Inflammatory macrophage (primary cell): ENCODE data around the gene OMA1.
"Not testable (repeated sequence)": the region's sequence is repeated elsewhere in the genome, so short reads cannot be mapped to it uniquely, and the experiment has no call there.

Experiments
- DNase-seq, 2 donors: peaks; one replicate each; pipeline ENCODE4 v3.0.0-alpha.2; 2020 to 2022

The OMA1 gene

DNA sequence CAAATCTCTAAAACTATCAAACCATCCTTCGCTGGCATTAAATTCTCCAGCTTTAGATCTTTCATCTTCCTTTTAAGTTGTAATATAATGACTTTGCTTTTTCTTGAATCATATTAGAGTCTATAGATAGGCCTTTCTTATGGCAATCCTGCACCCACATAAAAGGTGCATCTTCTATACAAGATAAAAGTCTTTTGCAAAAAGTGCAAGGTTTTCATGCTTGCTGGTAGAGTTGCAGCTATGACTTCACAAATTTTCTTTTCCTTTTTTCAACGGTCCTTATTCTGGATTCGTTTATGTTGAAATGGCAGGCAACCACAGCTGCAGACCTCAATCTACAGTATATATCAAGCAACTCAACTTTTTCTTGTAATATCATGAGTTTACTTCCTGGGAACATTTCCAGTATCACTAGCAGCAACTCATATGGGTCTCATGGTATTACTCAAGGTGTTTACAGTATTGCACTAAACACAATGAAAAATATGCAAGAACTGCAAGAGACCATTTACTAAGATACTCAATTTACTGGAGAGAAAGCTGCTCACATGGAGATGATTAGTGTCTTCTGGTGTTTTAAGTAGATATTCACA is 22.1 kb downstream of the OMA1 start:
- peak in 1 of 2 donors; percentile 57 for DNase-seq

DNA sequence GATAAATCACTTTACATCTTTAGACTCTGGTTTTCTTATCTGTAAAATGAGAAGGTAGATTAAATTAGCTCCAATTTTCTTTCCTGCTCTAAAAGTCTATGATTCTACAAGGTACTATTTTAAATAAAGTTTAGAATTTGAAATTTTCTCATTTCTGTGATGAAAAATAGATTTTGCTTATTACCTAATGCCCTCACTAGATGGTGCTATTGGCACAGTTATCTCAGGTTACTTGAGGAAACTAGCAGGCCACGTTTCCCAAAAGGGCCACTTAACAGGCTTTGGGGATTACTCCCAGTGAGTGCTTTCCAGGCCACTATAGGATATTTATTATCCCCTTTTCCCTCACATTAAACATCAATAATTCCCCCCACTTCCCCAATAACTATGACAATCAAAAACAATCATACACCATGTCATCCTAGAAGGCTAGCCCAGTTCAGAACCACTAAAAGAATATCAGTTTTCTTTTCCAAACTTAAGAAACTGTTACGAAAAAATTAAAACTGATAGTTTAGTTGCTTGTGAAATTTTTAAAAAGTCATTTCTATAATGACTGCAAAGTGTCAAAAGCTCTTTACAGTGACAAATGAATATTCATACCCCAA is 30.6 kb downstream of the OMA1 start:
- peak; percentile 70 to 81 for DNase-seq

DNA sequence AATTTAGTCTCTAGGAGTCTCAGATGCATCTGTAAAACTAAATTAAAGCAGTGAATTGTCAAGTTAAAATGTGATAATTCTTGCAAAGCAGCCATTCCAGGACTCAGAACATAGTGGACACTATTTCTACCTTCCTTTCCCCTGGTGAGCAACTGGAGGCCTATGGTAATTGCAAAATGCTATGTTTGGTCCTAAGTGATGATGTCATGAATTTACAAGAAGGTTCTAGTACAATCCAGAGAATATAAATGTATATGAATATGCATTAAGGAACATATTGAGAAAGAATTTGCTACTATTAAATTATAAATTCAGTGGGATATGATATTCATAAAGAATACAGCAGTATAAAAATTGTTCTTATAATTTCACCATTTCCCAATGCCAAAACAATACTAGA is 32.6 kb downstream of the OMA1 start:
- no peak for DNase-seq

DNA sequence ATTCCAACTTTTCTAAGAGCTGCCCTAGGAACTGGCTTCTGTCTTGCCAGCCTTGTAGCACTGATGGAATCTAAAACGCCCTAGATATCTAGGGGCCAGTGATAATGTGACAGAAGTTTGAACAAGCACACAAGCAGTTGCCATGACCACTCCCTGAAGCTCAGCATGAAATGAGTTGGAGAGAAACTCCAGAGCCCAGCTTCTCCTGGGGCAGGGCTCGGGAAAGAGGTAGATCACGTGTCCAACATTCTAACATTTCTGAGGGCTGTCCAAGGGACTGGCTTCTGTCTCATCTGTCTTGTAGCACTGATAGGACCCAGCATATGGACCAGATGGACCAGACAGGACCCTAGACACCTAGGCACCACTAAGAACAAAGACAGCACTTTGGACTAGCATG is 37.9 kb downstream of the OMA1 start:
- no peak for DNase-seq

DNA sequence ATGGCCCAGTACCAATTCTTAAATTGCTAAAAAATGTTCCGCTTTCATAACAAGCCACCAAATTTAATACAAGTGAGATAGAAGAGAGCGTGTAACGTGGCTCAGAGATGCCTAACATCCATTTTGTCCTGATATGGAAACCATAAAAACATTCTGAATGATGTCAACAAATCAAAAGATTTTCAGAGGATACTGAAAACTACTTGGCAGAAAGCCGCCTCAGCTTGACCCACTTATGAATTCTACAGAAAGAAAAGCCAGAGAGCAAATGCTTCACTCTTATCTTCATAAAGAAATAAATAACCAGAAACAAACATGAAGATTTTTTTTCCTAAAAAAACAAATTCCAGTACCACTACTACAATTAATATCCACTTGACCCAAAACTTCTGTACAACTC is 41.2 kb downstream of the OMA1 start:
- DNase-seq, result no peak

DNA sequence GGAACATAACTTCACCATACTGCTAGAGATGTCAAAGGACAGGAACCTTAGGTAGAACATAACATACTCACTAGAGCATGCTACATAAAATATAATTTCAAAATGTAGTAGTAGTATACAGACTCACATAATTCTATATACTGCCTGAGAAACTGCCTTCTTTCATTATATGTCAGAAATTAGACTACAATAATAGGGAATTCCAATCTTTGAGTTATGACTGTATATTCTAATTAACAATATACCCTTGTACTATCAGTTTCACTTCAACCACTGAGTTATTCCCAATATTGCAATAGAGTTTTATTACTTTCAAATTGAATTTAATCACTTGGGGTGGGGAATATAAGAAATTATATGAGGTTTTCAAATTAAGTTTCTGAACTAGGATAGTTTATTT is 44.0 kb downstream of the OMA1 start:
- no peak for DNase-seq

DNA sequence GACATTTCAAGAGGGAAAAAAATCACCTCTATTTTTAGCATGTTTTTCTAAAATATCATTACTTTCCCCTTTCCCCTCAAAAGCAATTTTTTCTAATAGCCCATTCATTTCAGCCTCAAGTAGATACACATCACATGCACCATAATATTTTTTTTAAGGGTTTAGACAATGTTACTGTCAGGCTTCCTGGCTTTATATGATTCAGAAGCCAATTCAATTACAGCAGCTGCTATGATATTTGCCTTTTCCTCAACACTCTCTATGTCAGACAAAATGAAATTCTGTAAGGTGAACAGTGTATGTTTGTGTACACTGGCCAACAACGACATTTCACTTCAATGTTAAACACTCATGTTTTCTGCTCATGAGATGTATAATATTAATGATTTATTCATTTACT is 46.5 kb downstream of the OMA1 start:
- DNase-seq, result no peak

DNA sequence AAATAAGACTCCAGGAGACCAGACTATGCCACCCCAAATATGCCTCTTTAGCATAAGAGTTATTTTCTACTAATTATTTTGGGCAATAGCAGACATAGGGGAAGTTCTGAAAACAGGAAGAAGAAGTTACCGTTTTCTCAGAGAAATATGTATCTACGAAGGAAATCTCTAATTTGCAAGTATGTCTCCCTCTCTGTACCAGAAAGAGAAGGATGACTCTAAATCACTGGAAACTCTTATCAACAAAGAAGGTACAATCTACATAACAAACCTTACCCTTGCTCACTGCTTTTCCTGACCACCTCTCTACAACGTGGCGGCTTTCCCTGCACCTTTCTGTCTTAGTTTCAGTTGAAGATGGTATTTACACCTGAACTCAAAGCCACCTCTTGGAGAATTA is 49.0 kb downstream of the OMA1 start:
- peak in 1 of 2 donors; percentile 45 for DNase-seq

DNA sequence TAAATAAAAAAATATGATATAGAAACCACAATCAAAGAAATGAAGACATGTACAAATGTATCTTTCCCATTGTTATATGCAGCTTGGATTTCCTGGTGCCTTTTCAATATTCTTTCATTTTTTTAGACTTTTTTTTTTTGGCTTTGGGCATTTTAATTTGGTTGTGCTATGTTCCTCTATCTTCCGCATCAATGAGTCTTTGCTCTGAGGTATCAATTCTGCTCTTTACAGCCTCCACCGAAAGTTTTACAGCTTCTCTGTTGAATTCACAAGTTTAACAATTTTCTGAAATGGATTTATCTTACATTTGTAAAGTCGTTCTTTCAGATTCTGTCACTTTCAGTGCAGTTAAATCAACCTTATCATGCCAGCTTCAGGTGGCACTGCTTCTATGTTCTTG is 50.5 kb downstream of the OMA1 start:
- DNase-seq, result no peak

DNA sequence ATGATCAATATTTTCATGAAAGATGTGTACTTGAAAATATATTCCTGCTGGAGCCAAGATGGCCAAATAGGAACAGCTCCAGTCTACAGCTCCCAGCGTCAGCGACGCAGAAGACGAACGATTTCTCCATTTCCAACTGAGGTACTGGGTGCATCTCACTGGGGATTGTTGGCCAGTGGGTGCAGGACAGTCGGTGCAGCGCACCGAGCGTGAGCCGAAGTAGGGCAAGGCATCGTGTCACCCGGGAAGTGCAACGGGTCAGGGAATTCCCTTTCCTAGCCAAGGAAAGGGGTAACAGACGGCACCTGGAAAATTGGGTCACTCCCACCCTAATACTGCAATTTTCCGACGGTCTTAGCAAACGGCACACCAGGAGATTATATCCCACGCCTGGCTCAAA is 57.6 kb downstream of the OMA1 start:
- DNase-seq, result not testable (repeated sequence)

DNA sequence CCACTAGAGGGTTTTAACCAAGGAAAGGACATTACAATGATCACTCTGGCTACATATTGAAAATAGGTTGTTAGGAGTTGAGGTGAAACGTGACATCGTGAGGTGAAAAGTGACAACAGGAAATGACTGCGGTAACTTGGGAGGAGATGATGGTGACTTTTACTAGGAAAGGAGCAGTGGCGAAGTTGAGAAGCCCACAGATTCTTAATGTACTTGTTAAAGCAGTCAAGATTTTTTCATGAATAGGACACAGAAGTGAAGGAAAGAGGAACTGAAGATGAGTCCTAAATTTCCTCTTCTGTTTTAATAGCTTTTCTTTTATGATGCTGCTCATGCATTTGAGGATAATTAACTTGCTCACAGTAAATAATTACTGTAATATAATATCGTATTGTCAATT is 59.5 kb downstream of the OMA1 start:
- DNase-seq, result no peak

DNA sequence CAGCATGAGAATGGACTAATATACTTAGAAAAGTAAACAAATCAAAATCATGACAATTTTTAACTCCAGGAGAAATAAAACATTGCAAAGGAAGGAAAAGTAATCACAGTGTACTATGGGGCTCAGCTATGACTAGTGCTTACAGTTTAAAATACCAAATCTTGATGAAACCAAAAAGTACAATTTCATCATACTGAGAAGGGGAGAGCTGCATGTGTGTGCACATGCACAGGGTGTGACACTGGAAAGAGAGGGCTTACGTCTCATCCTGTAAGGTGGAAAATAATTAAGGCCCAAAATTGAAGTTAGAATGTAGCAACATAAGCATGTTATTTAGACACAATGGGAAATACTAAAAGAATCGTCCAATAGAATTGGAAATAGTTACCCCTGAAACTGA is 64.6 kb downstream of the OMA1 start:
- DNase-seq, result no peak

DNA sequence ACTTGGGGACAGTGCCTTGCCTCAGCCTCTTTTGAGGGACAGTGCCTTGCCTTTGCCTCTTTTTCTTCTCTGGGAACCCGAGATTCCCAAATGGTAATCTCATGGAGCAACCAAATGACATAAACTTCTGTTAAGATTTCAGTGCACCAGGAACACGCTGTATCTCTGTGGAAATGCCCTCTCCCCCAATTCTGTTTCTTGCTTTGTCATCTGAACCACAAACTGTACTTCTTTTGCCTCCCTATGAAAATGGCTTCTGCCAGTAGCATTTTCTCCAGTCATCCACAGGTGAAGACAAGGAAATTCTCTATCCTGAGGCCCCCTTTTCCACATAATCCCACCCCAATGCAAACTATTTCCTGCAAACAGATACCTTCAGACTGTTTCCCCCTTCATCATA is 66.3 kb downstream of the OMA1 start:
- no peak for DNase-seq

DNA sequence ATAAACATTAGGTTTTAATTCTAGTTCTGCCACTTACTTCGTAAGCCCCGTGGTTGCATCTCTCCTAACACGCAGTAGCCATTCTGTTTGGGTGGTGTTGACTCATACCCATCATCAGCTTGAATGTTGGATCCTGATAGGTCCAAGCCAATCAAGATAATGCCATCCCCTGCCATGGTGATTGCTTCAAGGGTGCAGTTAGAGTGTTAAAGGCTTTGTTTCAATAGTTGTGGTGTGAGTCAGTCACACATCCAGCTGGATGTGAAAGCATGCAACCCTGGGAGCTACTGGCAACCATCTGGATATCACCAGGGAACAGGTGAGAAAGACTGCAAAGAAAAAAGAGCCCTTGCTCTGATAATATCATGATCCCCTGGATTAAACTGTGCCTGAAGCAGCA is 69.1 kb downstream of the OMA1 start:
- no peak for DNase-seq

DNA sequence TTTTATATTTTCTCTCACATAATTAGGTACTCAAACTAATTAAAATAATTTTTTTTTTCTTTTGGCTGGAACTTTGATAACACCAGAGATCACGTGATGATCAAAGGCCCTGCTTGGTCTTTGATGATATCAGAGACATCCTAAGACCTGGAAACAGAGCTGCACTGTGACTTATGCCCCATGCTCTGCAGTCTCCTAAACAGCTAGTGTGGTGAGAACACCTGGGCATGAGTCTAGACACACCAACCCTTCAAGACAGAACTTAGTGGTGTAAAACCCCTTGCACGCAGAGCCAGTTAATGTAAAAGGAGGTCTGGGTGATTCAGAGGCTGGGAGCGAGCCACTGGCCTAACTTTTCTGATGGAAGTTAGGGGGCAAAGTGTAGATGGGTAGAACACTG is 70.3 kb downstream of the OMA1 start:
- no peak for DNase-seq

DNA sequence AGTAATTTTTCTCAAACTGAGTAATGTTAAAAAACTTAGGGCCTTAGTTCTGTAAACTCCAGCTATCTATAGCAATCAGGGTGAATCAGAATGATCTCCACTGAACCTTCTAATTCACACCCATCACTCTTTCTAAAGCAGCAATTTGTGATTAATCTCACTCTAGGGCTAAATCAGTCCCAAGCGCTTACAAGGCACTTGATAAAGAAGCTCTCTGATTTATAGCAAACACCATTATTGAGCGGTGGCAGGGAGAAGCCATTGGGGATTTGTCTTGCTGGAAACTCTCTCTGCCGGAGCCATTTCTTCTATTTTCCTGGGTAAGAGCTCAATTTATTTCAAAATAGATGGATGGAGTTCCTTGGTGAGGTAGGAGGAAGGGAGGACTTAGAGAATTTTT is 77.0 kb downstream of the OMA1 start:
- DNase-seq, result no peak

DNA sequence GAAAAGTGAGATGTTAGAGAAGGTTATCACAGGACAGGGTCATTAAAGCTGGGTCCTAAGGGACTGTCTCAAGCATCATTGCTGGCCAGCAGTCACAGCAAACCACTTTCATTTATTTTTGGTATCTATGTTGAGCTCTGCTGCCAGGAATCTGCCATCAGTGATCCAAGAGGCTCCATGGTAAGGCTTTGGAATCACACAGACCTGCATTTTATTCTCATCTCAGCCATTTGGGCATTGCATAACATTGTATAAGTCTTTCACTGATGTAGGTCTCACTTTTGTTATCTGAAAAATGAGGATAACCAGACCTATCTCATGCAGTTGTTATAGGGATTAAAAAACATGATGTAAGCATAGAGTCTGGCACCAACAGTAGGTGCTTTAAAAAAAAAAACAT is 77.5 kb downstream of the OMA1 start:
- no peak for DNase-seq

DNA sequence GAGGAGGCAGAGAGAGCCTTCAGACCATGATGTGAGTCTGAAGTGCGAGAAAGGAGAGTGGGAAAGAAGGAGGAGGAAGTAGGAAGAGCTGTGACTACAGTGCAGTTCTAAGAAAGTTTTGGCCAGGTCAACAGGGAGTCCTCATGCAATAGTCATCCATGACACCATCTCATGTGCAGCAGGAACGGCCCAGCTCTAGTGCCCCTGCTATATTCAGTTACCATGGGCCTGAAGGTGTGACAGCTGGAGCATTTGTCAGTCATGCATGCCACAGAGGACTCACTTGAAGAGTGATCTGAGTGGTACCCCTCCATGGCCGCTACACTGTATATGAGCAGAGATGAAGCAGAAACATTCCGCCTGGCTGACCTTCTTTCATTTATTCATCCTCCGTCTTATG is 77.9 kb downstream of the OMA1 start:
- no peak for DNase-seq

DNA sequence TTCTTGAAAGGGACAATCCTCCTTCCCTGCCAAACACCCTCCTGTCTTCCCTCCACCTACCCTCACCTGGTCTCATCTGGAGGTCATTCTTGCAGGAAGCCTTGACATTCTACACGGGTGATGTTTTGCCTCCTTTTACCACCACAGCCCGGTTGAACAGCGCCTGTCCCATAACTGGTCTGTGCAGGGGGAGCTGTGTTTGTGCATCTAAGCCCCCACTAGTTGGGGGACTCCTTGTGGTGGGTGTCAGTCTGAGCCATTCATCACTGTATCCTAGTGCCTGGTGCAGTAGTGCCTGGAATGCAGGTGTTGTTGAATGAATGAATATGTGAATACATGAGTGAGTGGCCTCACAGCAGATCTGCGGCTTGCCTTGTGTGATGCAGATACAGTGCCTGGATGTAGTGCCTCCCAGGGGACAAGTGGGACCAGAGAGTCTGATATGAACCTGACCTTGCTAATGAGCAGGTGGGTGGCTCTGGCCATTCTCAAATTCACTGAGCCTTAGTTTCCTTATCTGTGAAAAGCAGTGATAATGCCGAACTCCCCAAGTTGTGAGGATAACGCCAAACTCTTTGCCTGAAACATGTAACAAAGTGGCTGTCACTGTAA is 79.8 kb downstream of the OMA1 start:
- no peak for DNase-seq

DNA sequence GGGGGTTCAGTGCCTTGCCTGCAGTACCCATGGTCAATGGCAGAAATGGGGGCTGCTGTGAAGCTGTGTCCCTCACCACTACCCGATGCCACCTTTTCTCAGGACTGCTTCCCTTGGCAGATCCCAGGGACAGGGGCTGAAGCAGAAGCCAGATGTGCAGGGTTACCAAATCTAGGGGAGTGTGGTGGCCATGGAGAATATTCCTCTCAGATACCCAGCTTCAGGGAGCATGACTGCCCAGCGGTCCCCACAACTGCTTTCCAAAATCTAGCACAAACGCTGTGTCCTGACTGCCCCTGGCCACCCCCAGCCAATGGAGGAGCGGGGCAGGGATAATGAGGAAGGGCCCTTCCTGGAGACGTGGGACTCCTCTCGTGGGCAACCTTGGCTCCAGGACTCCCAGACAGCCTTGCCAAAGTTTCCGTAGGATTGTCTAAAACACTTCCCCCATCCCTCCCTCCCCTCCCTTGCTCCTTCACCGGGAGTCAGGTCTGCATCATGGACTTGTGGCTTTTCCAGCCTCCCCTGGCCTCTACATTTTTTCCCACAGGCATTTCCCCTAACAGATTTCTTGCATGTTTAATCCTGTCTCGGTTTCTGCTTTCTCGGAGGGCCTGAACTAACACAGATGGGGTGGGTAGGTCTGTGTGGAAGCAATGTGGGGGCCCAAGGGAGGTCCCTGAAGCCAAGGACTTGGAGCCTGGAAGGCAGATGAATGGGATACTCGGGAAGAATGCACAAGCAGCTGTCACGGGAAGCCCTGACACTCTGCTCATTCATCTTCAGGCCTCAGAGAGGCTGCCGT is 80.5 kb downstream of the OMA1 start:
- DNase-seq, result no peak

DNA sequence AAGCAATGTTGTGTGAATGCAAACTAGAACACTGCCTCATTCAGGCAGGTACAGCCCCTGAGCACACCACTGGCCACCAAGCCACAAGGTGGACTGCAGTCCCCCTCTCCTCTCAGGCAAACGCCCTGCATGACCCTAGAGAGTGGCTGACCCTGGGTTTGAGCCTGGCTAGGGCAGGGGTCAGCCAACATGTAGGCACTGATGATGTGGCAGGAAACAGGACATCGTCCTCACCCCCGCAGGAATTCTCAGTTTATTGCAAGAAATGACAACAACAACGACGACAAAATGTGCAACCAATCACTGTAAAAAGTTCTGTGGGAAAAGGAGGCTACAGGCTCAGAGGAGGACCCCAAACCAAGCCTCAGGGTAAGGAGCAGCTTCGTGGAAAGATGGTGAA is 81.3 kb downstream of the OMA1 start:
- DNase-seq, result no peak

DNA sequence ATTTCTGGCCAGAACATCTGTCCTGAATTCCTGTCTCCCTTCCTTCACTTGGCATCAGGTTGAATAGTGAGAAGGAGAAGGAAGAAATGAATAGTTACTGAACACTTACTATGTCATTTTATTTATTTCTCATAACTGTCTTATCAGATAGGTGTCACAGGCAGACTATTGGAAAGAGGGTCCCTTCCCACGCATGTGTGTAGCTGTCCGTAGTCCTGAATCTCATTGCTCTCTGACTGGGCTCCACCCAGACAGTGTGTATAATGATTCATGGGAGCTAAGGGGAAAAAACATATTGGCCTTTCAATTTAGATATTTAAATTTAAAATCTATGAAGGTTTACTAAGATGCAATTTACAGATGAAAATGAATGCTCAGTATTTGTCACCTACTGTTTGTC is 86.1 kb downstream of the OMA1 start:
- no peak for DNase-seq

DNA sequence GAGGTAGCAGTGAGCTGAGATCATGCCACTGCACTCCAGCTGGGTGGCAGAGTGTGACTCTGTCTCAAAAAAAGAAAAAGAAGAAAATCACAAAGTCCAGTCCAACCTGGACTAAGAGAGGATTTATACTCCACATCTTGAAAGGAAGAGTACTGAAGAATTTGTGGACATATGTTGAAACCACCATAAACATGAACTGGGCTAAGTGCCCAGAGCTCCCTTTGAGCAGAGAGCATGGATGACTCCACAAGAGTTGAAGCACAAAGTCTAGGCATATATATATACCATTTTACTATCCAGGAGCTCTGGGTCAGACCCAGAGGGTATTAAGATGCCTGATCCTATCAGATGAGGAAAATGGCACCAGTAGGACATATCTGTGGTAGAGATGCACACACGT is 86.6 kb downstream of the OMA1 start:
- DNase-seq, result no peak
